RCC 7860 (cell line): ENCODE measurements around the gene ZBTB12.
A peak's percentile ranks its signal among the peaks of the same experiment; 100 is the strongest.
"Not testable (repeated sequence)": the region's sequence is repeated elsewhere in the genome, so short reads cannot be mapped to it uniquely, and the experiment has no call there.

ENCODE experiments used
- DNase-seq: peaks from one replicate; pipeline ENCODE4 v3.0.0-alpha.2; 2015; ENCODE audit warnings: low spot score
- FAIRE-seq: peaks from 2 replicates; lab custom pipeline; 2012; peaks lifted over from hg19 to GRCh38; lab: Jason Lieb, UNC

The ZBTB12 gene

DNA sequence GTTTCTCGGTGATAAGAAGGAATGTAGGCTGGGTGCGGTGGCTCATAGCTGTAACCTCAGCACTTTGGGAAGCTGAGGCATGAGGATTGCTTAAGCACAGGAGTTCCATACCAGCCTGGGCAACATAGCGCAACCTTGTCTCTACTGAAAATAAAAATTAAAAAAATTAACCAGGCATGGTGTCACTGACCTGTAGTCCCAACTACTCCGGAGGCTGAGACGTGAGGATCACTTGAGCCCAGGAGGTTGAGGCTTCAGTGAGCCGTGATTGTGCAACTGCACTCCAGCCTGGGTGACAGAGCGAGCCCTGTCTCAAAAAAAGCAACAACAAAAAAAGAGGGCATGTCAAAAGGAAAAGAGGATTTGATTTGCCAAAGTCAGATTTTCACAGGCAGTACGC, 43.2 kb downstream of the ZBTB12 start:
- DNase-seq: no peak
- no peak for FAIRE-seq

DNA sequence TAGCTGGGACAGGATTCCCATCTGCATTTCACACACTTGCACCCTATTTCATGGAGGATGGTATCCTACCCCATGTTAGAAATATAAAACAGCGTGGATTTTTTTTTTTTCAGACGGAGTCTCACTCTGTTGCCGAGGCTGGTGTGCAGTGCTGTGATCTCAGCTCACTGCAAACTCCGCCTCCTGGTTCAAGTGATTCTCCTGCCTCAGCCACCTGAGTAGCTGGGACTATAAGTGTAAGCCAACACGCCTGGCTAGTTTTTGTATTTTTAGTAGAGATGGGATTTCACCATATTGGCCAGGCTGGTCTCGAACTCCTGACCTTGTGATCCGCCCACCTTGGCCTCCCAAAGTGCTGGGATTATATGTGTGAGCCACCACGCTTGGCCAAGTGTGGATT, 44.1 kb downstream of the ZBTB12 start:
- not testable (repeated sequence) for FAIRE-seq, DNase-seq

GRCh38 chr6:31851980-31852718, 49.7 kb downstream of the ZBTB12 start:
- FAIRE-seq: not testable (repeated sequence)

DNA sequence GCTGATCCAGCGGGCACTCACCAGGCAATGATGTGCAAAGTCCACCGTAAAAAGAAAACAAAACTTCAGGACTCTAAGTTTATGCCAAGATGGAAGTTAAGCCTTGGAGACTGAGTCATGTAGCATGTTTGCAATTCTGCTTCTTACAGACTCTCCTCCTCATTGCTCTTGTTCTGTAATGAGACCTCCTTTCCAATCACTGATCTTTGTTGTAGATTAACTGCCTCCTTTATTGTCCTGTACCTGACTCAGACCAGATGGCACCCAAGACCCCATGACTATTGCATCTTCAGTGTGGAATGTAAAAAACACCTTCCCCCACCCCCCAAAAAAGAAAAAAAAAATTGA, 50.4 kb downstream of the ZBTB12 start:
- FAIRE-seq (no peak), DNase-seq (peak; percentile 75)

More at GRCh38 chr6:31851980-31852718, 49.7 kb downstream of the ZBTB12 start:
- DNase-seq: not testable (repeated sequence)

- DNase-seq: no peak
- no peak for FAIRE-seq
These were observed 51.0 kb downstream of the ZBTB12 start for GRCh38 chr6:31850765-31851484.
